ENCODE results near the gene SPACA5B. TPM values are rescaled to one million over a fixed set of nuclear protein-coding genes. Genes with fewer than 3 reads are reported as not detected.
"Not testable (repeated sequence)": the region's sequence is repeated elsewhere in the genome, so short reads cannot be mapped to it uniquely, and the experiment has no call there.

The SPACA5B gene
- total RNA-seq (2014; rRNA removed; shearing (Covaris generic)): not detected in 2 replicates

DNA sequence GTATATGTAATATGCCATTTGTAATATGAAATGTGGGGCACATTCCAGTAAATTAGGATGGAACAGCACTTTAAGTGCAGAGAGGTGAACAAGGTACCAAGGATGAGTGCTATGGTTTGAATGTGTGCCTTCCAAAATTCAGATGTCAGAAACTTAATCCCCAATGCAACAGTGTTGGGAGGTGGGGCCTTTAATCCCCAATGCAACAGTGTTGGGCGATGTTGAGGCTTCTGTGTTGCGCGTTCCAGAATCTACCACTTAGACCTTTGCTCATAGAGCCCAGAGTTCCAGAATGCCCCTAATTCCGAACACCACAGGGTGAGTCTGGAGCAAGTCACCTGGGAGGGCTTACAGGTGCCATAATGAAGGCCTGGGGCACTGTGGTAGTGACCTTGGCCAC is at the start of gene SPACA5B:
SPACA5B (plus strand) TSS at position 301 of the 400 bp plus-strand sequence; CDS start at position 363, 62 bp downstream.
- not testable (repeated sequence) for DNase-seq (ENCODE audit: low read depth)

GRCh38 chrX:48083212-48083611 is 47.2 kb upstream of the SPACA5B start:
- DNase-seq (ENCODE audit: low read depth): peak; percentile 53

GRCh38 chrX:48083706-48084105 is 46.7 kb upstream of the SPACA5B start:
- DNase-seq (ENCODE audit: low read depth): no peak

GRCh38 chrX:48086082-48086481 is 44.3 kb upstream of the SPACA5B start:
- no peak for DNase-seq (ENCODE audit: low read depth)

GRCh38 chrX:48090123-48090522 is 40.3 kb upstream of the SPACA5B start:
- DNase-seq (ENCODE audit: low read depth): peak; percentile 35

GRCh38 chrX:48092558-48092957 is 37.9 kb upstream of the SPACA5B start:
- not testable (repeated sequence) for DNase-seq (ENCODE audit: low read depth)

DNA sequence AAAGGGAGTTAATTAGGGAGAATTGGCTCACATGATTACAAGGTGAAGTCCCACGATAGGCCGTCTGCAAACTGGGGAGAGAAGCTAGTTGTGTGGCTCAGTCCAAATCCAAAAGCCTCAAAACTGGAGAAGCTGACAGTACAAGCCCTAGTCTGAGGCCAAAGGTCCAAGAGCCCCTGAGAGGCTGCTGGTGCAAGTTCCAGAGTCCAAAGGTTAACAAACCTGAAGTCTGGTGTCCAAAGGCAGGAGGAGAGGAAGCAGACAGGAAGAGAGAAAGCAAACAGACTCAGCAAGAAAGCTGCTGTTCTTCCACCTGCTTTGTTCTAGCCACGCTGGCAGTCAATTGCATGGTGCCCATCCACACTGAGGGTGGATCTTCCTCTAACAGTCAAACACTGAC is 29.0 kb upstream of the SPACA5B start:
- no peak for DNase-seq (ENCODE audit: low read depth)

DNA sequence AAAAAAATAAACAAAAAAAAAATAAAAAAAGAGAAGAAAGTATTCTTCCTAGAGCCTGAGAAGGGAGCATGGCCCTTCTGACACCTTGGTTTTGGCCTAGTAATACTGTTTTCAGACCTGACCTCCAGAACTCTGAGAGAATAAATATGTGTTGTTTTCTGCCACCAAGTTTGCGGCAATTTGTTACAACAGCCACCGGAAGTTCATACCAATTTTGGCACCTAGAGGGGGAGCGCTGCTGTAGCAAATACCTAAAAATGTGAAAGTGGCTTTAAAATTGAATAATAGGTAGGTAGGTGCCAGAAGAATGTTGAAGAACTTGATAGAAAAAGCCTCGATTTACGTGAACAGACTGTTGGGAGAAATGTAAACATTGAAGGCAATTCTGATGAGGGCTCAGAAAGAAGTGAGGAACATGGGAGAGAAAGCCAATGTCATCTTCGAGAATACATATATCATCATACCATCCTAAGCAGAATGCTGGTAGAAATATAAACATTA is 27.5 kb upstream of the SPACA5B start:
- no peak for DNase-seq (ENCODE audit: low read depth)

DNA sequence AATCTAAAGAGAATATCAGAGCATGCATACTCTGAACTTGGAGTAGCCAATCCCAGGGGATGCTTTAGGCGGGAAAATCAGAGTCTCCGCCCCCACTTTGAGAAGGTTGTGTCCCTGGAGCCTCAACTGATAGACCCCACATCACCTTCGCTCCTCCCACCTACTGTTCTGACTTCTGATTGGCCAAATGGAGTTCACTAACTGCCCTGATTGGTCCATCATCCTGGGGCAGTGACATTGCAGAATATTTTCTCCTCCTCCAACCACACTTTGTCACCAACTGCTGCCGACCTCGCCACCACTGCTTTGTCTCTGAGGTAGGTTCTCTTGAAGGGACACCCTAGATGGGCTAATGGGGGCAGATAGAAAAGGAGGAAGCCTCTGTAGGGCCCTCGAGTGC is 22.7 kb upstream of the SPACA5B start:
- peak; percentile 13 for DNase-seq (ENCODE audit: low read depth)

DNA sequence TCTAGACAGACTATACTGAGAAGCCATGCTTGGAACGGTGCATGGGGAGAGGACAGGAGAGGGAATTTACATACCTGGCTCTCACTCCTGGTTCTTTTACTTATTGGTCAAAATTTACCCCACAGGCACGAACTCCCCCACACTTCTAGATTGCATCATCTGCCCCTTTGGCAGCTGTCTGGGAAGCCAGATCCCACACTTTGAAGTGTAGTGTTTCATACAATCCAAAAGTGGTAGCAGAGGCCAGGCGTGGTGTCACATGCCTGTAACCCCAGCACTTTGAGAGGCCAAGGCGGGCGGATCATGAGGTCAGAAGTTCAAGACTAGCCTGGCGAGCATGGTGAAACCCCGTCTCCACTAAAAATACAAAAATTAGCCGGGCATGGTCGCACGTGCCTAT is 5.1 kb upstream of the SPACA5B start:
- not testable (repeated sequence) for DNase-seq (ENCODE audit: low read depth)

DNA sequence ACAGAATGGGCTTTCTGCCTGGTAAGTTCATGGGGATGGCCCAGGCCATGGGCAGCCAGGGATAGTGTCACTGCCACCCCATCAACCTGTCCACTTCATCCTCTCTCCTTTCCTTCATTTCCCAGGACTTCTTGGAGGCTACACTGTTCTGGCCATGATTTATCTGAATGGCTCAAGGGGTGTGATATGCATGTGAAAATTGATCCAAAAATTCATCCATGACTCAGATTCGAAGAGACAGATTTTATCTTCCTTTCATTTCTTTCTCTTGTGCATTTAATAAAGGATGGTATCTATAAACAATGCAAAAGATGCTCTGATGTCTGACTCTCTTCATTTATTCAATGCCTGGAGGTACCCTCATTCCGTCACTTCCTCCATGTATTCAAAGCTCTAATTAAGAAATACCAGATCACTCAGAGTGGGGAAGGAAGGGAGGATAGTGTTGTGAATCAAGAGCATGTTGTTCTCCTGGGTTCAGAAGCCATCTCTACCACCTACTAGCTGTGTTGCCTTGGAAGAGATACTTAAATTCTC is 1.9 kb downstream of the SPACA5B start:
- DNase-seq (ENCODE audit: low read depth): not testable (repeated sequence)

DNA sequence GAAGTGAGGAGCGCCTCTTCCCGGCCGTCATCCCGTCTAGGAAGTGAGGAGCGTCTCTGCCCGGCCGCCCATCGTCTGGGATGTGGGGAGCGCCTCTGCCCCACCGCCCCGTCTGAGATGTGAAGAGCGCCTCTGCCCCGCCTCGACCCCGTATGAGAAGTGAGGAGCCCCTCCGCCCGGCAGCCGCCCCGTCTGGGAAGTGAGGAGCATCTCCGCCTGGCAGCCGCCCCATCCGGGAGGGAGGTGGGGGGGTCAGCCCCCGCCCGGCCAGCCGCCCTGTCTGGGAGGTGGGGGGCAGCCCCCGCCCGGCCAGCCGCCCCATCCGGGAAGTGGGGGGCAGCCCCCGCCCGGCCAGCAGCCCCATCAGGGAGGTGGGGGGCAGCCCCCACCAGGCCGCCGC is 8.7 kb downstream of the SPACA5B start:
- DNase-seq (ENCODE audit: low read depth): not testable (repeated sequence)

DNA sequence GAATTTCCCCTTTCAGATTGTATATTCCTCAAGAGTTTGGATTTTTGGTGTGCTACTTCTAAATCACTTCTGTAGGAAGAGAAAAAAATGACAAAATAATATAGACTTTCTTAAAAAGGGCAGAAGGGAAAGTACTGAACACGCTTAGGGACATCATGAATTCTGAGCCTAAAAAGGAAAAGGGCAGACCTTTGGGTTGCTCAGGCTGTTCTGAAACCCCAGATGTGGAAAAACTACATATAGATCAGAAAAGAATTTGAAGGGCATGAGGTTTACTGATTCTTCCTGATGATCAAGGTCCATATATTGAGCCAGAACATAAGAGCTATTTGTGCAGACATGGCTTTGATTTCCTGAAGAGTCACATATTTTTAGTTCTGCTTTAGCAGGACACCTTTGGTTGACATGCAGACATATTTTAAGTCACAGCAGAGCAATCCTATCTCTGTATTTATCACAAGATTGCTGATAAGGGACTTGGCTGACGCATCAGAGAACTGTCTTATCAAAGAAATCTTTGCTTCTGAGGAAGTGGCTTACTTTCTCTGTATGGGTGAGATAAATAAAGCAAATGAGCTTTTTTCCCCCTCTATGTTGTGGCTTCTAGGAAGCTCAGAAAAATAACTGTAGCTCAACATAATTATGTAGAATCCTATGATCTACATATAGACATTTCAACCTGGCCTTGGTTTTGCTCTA is 11.5 kb downstream of the SPACA5B start:
- not testable (repeated sequence) for DNase-seq (ENCODE audit: low read depth)

GRCh38 chrX:48142697-48143096 is 12.3 kb downstream of the SPACA5B start:
- not testable (repeated sequence) for DNase-seq (ENCODE audit: low read depth)

DNA sequence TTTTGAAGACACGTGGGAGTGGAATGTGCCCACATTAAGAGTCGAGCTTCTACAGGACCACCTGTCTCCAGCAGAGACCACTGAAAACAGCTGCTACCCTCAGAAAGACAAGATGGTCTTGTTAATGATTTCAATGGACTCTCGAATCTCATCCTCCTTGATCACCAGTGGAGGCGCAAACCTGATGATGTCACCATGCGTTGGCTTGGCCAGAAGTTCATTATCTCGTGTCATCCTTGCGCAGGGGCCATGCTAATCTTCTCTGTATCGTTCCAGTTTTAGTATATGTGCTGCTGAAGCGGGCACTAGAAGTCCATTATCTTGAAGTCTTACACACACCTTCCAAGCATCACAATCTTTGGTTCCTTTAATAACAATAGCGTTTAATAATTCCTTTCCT is 23.3 kb downstream of the SPACA5B start:
- DNase-seq (ENCODE audit: low read depth): no peak

GRCh38 chrX:48154796-48155195 is 24.4 kb downstream of the SPACA5B start:
- no peak for DNase-seq (ENCODE audit: low read depth)

DNA sequence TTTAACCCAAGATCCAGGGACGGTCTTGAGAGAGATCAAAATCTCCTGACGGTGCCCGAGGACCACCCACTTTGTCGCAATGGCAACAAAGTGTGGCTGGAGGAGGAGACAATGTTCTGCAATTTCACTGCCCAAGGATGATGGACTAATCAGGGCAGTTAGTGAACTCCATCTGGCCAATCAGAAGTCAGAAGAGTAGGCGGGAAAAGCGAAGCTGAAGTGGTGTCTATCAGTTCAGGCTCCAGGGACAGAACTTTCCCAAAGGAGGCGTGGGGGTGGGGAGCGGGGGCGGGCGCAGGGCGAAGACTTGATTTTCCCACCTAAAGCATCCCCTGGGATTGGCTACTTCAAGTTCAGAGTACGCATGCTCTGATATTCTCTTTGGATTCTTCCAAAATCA is 25.6 kb downstream of the SPACA5B start:
- DNase-seq (ENCODE audit: low read depth): no peak

GRCh38 chrX:48165241-48165640 is 34.8 kb downstream of the SPACA5B start:
- peak; percentile 85 for DNase-seq (ENCODE audit: low read depth)

DNA sequence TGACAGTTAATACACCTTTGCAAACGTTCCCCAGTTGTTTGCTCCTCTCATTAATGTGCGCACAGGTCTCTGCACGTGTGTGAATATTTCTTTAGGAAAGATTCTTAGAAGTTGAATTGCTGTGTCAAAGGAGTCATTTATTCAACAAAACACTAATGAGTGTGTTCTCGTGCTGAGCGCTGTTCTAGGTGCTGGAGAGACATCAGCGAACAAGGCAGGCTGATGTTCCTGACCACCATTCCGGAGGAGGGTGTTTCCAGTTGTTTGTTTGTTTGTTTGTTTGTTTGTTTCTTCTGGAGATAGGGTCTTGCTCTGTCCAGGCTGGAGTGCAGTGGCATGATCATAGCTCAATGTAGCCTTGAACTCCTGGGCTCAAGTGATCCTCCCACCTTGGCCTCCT is 35.9 kb downstream of the SPACA5B start:
- not testable (repeated sequence) for DNase-seq (ENCODE audit: low read depth)

DNA sequence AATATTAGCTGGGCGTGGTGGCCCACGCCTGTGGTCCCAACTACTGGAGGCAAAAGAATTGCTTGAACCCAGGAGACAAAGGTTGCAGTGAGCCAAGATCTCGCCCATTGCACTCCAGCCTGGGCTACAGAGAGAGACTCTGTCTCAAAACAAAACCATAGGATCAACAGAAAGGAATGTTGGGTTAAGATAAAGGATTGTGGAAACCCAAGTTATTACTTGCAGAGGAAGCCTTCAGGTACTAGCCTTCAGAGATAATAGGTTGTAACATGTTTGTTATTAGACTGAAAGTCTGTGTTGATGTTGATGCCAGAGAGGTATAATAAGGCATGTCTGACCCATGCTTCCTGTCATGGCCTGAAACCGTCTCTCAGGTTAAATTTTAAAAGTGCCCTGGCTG is 49.3 kb downstream of the SPACA5B start:
- DNase-seq (ENCODE audit: low read depth): no peak

- DNase-seq (ENCODE audit: low read depth): no peak
Observed at GRCh38 chrX:48180811-48181210, 50.4 kb downstream of the SPACA5B start.

DNA sequence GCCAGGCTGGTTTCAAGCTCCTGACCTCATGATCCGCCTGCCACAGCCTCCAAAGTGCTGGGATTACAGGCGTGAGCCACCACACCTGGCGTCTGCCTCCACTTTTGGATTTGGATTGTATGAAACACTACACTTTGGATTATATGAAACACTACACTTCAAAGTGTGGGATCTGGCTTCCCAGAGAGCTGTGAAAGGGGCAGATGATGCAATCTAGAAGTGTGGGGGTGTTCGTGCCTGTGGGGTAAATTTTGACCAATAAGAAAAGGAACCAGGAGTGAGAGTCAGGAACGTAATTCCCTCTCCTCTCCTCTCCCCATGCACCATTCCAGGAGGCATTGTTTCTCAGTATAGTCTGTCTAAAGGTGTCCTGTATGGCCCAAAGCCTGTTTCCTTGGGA is 51.5 kb downstream of the SPACA5B start:
- DNase-seq (ENCODE audit: low read depth): not testable (repeated sequence)

Data from M059J (cell line).